HG02623 (cell line): ENCODE data around the gene RBM6.
"Not testable (repeated sequence)": the region's sequence is repeated elsewhere in the genome, so short reads cannot be mapped to it uniquely, and the experiment has no call there.

ENCODE experiments used
- ATAC-seq: cut with Tn5 transposase; IDR thresholded peaks from one replicate; pipeline ENCODE4 v1.9.1; 2021; ENCODE audit warnings: moderate library complexity; ENCODE audit not compliant: unreplicated experiment

Gene RBM6

DNA sequence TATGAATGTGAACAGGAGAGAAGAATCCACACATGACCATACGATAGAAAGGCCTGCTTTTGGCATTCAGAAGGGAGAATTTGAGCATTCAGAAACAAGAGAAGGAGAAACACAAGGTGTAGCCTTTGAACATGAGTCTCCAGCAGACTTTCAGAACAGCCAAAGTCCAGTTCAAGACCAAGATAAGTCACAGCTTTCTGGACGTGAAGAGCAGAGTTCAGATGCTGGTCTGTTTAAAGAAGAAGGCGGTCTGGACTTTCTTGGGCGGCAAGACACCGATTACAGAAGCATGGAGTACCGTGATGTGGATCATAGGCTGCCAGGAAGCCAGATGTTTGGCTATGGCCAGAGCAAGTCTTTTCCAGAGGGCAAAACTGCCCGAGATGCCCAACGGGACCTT, 28.4 kb downstream of the RBM6 start:
- ATAC-seq, result no peak

GRCh38 chr3:49972656-49973055, 32.7 kb downstream of the RBM6 start:
- ATAC-seq, result no peak

DNA sequence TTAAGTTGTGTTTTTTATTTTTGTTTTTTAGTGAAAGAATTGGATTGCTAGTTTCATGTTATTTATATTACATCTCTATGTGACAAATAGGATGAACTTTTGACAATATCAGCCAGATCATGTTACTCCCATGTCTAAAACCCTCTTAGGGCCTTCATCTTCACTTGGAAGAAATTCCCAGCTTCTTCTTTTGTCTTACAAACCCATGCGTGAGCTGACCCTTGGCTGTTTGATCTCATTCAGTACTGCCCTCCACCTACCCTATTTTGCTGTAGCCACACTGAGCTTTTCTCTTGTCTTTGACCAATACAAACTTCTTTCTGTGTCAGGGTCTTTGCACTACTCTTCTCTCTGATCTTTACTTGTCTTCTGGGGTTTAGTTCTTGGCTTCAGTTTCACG, 37.0 kb downstream of the RBM6 start:
- no peak for ATAC-seq

DNA sequence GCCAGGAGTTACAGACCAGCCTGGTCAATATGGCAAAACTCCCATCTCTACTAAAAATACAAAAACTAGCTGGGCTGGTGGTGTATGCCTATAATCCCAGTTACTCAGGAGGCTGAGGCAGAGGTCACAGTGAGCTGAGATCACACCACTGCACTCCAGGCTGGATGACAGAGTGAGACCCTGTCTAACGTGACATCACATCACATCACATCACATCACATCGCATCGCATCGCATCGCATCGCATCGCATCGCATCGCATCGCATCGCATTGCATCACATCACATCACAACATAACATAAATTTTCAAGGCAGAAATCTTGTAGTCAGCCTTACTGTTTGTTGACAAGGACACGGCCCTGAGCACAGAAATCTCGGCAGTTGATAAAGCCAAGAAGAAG, 44.4 kb downstream of the RBM6 start:
- no peak for ATAC-seq

- no peak for ATAC-seq
Observed at GRCh38 chr3:49992326-49992725, 52.4 kb downstream of the RBM6 start.

DNA sequence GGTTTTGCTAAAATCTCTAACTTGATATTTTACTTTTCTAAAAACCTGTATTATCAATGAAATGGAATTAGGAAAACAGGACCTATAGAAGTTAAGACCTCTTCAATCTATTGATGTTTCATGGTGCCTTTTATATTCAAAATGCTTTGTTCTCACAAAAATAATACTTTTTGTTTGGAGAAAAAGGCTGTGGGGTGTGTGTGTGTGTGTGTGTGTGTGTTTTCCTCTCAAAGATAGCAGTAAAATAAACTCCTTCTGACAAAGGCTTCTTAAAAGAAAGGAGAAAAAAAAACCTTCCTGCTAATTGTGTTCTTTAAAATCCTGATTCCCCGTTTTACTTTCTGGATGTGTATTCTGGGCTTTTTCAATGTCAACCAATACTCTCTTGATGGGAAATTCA, 54.5 kb downstream of the RBM6 start:
- ATAC-seq, result no peak

DNA sequence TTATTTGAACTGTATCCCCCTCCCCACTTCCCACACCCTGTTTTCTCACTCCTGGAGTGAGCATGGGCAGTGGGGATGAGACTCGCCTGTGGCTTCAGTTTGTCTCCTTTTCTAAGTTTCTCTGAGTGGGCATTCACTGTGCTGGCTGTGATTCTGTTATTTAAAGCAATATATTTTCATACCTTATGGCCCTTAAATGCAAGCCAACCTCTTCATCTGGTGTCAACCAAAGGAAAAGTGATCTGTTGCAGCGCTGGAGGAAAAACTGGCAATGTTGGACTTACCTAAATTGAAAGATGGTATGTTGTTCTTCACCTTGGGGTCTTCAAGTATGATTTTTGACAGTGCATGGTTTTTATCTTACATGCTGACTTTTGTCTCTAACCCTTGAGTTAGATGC, 56.1 kb downstream of the RBM6 start:
- ATAC-seq, result no peak

DNA sequence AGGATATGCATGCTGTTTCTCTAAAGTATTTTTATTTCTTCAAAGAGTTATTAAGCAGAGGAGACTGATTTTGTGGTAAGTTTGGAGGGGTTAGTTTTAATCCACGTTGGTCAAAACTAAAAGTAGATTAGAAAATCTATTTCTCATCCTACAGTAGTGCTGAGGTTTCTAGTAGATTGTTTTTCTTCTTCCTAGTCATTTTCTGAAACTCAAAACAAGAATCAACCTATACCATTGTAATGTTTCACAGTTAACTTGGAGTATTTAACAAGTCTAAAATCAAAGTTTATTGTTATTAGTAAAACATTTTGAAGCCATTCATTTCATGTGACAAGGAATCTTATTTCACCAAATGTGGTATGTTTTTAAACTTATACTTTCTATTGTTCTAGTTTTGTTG, 57.9 kb downstream of the RBM6 start:
- no peak for ATAC-seq

- no peak for ATAC-seq
Observed at GRCh38 chr3:49998326-49998725, 58.4 kb downstream of the RBM6 start.

GRCh38 chr3:50001511-50001910, 61.6 kb downstream of the RBM6 start:
- no peak for ATAC-seq

DNA sequence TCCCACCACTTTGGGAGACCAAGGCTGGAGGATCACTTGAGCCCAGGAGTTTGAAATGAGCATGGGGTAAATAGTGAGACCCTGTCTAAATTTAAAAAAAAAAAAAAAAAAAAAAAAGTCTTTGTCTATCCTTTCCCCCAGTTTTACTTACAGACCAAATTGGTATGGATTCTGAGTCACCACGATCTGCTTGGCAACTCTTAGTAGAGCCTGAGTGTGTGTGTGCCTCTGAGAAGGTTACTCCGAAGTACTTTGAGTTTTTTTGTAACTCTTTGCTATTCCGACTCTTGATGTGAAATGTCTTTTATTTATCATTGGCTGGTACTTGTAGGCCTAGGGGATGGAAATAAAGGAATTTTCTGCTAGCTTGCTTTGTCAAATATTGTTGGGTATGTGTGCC, 63.3 kb downstream of the RBM6 start:
- ATAC-seq, result no peak

DNA sequence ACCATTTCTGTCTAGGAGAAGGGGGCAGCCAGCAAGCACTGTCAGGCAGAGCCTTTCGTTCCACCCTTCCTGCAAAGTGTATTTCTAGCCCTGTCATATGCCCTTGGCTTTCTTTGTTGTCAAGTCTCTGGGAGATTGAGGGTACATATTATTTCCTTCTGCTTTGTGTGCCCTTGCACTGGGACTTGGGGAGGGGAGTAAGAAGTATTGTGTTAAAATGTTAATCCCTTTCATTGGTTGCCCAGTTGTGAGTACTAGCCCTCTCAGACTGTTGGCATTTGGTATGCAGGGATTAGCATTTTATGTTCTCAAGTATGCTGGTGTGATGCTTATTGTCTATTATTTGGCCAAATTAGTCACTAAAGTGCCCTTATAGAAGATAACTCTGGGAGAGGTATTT, 63.9 kb downstream of the RBM6 start:
- ATAC-seq, result no peak

DNA sequence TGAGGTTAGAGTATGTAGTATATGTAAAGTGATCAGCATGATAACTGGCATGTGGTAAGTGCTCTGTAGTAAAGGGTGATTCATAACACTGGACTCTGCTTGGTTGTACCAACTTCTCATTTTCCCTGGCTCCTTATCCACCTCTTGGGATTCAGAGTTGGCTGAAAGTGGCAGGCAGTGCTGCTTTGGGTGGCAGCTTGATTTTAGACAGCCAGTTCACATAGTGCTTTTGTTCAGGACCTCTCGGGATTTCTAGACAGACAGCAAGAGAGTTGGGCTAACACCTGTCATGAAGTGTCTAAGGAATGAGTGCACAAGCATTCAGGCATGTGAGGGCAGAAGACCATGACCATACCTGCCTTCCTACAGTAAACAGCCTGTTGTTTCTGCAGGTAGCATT, 69.0 kb downstream of the RBM6 start:
- no peak for ATAC-seq

DNA sequence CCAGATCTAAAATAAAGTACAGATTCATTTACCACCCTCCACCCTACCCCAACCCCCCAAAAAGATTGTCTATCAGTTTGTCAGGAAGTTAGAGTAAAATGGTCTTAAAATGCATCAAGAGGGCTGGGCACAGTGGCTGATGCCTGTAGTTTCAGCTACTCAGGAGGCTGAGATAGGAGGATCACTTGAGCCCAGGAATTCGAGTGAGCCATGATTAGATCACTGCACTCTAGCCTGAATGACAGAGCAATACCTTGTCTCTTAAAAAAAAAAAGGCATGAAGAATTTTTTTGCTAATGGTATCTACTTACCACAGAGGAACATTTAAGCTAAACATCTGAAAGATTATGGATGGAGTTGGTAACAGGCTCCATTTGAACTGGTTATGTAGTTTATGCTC, 71.0 kb downstream of the RBM6 start:
- ATAC-seq, result no peak

DNA sequence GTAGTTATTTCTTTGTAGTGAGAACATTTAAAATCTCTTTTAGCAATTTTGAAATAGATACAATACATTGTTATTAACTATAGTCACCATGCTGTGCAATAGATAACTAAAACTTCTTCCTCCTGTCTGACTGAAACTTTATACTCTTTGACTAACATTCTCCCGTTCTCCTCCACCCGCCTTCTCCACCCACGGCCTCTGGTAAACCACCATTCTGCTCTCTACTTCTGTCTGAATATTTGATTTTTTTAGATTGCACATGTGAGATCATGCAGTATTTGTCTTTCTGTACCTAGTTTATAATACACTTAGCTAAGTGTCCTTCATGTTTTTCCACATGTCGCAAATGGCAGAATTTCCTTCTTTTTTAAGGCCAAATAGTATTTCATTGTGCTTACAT, 76.0 kb downstream of the RBM6 start:
- no peak for ATAC-seq

GRCh38 chr3:50028346-50028745, 88.4 kb downstream of the RBM6 start:
- ATAC-seq, result no peak

GRCh38 chr3:50031201-50031600, 91.3 kb downstream of the RBM6 start:
- ATAC-seq, result not testable (repeated sequence)

- no peak for ATAC-seq
Observed at GRCh38 chr3:50044976-50045375, 105.0 kb downstream of the RBM6 start.

GRCh38 chr3:50047426-50047825, 107.5 kb downstream of the RBM6 start:
- no peak for ATAC-seq

DNA sequence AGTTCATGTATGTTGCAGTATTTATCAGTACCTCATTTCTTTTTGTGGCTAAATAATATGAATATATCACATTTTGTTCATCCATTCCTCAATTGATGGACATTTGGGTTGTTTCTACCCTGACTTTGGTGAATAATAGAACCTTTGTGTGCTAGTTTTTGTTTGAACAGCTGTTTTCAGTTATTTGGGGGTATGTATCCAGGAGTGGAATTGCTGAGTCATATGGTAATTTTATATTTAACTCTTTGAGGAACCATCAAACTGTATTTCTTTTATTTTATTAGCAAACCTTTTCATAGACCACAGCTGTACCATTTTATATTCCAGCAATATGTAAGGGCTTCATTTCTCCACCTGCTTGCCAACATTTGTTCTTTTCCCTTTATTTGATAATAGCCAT, 110.4 kb downstream of the RBM6 start:
- no peak for ATAC-seq

DNA sequence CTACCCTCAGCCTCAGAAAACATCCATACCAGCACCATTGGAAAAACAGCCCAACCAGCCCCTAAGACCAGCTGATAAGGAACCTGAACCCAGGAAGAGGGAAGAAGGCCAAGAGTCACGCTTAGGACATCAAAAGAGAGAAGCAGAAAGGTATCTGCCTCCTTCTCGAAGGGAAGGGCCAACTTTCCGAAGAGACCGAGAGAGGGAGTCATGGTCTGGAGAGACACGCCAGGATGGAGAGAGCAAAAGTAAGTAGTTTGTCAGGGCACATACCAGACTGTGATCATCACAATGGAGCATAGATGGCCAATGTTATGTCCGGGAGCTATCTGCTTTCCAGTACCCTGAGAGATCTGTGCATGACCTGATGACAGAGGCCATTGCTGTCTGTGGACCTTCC, 117.8 kb downstream of the RBM6 start:
- ATAC-seq, result no peak

- ATAC-seq, result no peak
Observed at GRCh38 chr3:50068134-50068533, 128.2 kb downstream of the RBM6 start.

GRCh38 chr3:50078091-50078490, 138.1 kb downstream of the RBM6 start:
- ATAC-seq, result no peak

DNA sequence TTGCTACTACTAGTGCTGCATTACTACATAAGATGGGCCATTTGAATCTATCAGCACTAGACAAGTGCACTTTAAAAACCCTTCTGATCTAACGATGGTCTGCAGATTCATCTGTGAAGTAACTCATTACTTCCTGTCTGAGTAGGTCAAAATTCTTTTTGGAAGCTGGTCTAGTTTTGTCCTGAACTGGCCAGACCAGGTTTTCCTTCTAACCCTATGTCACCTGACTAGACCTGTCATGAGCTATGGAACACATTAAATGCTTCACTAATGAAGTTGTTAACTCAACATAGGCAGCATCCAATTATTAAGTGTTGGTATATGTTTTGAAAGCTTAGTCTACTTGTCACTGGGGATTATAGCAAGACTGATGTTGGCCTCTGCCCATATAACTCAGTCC, 138.7 kb downstream of the RBM6 start:
- no peak for ATAC-seq
